Measurements from ENCODE around the gene NLRP1.

Gene NLRP1

GRCh38 chr17:5478992-5479391 lies 105.3 kb downstream of the NLRP1 start:
- no peak for DNase-seq (ENCODE audit: low read depth, low spot score)

GRCh38 chr17:5473906-5474305 lies 110.4 kb downstream of the NLRP1 start:
- DNase-seq (ENCODE audit: low read depth, low spot score): no peak

- DNase-seq (ENCODE audit: low read depth, low spot score): no peak
Measured at GRCh38 chr17:5472511-5472910, 111.8 kb downstream of the NLRP1 start.

GRCh38 chr17:5468075-5468473 lies 116.2 kb downstream of the NLRP1 start:
- DNase-seq (ENCODE audit: low read depth, low spot score): no peak

GRCh38 chr17:5467416-5467815 lies 116.9 kb downstream of the NLRP1 start:
- DNase-seq (ENCODE audit: low read depth, low spot score): no peak

- DNase-seq (ENCODE audit: low read depth, low spot score): no peak
Measured at GRCh38 chr17:5466295-5466694, 118.0 kb downstream of the NLRP1 start.

GRCh38 chr17:5464717-5465507 lies 119.4 kb downstream of the NLRP1 start:
- no peak for DNase-seq (ENCODE audit: low read depth, low spot score)
